Measurements from ENCODE around the gene P2RX3.
"Not testable (repeated sequence)": the region's sequence is repeated elsewhere in the genome, so short reads cannot be mapped to it uniquely, and the experiment has no call there.

The P2RX3 gene
- 0 reads per million in 3 experiments for total RNA-seq

DNA sequence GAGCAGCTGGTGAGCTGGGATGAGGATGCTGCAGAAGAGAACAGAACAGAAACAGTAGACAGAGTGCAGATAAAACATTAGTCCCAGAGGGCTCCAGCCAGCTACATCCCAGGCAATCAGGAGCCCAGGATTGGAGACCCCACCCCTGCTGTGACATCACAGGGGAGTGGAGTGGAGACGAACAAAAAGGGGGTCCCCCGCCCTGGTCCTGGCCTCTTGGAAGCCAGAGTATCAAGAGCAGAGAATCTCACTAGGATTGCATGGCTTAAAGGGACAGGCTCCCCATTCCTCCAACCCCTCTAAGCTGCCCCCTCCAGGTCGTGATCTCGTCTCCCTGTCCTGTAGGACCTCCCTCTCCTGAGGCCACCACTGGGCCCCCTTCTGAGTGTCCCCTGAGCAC, at the start of gene P2RX3:
P2RX3 (plus strand) TSS at position 211 of the 400 bp plus-strand sequence. CDS start 199 bp downstream, outside the sequence.
- no peak for DNase-seq

DNA sequence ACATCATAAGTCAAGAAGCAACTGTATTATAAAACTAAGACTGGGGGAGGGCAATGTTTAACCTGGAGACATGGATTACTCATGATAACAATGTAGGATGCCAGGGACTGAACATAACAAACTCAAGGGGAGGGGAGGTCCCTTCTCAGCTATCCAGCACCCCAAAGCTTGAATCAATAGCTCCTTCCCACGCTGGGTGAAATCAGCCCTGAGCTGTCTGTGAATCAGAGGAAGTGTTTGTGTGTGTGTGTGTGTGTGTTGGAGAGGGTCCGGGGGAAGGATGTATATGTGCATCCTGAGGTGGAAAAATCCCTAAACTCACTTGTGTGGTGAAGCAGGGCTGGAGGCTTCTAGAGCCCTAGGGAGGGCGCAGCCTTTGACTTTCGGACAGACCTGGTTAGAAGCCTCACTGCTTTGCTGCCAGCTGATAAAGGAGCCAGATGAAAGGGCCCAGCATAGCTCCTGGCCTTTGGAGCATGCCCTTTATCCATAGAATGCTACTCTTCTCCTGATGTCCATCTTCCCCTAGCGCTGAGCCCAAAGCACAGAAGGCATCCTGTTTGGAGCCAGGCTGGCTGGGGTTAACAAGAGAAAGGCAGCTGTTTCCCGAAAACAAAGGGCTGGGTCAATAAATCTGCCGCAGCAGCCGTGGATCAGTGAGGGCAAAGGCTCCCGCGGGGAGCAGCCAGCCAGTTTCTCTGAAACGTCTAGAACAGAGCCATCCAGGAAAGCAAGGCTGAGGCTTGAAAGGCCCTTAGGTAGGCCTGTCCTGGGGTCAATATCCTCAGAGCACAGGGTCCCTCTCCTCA, 49.2 kb upstream of the P2RX3 start:
- DNase-seq: no peak

DNA sequence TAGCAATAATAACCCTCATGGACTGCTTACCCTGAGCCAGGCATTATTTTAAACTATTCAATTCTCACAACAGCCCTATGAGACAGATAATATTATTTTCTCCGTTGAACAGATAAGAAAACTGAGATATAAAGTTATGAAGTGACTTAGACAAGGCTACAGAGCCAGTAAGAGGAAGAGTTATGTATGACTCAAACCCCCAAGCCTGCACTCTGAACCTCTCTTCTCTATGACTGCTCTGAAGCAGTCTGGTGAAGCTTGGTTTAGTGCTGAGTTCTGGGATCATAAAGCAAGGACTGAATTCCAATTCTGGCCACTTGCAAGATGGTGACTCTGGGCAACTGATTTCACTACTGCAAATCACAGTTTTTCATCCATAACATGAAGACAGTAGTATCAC, 47.9 kb upstream of the P2RX3 start:
- no peak for DNase-seq

DNA sequence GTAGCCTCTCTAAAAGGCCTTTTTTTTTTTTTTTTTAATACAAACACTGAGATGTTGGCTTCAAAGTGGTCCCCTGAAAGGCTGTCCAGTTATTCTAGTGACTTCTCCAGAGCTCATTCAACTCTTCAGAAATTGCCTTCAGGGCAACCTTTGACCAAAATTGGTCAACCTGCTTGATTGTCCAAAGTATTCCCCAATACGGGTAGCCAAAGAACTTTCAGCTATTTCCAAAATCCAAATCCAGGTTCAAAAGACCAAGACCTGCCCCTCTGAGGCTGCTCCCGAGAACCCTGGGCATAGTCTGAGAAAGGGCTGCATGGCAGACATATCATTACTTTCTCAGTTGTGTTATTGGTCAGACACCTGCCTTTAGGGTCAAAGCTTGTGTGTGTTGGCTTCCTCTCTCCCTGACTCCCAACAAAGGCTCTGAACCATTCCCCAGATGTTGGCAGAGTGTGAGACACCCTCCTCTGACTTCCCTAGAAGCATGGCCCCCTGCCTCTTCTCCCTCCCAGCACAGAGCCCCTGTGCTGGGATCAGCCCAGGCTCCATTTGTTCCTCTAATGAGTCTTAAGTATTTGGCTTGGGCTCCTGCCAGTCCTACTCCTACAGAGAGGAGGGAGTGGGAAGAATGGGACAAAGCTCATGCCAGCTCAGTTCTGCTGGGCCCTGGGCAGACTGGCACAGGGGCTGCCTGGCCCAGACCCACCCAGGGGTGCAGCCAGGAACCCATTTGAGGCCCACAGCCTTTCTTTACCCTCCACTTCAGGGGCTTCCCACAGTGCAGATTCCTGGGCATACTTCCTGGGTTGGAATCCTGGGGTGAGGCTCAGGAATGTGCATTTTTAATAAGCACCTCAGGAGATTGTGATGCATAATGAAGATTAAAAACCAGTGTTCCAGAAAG, 43.7 kb upstream of the P2RX3 start:
- DNase-seq: no peak

DNA sequence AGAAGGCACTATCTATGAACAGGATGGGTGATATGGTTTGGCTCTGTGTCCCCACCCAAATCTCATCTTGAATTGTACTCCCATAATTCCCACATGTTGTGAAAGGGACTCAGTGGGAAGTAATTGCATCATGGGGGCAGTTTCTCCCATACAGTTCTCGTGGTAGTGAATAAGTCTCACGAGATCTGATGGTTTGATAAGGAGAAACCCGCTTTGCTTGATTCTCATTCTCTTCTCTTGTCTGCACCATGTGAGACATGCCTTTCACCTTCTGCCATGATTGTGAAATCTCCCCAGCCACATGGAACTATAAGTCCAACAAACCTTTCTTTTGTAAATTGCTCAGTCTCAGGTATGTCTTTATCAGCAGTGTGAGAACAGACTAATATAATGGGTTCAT, 41.9 kb upstream of the P2RX3 start:
- not testable (repeated sequence) for DNase-seq

DNA sequence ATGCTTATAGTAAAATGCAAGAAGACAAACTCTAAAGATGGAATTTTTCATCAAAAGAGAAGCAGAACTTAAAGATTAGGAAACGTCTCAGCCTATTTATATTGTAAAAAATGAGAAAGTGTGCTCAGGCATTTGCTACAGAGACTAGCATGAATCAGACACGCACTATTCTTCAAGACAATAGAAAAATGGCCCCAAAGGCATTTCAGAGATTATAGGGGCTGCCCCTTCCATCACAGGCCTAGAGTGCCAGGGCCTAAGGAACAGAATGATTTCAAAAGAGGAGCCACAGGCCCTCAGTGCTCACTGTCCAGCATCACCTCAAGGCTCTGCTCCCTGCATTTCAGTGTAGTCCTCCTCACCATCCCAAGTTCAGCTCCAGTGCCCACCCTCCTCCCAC, 40.9 kb upstream of the P2RX3 start:
- DNase-seq: no peak

DNA sequence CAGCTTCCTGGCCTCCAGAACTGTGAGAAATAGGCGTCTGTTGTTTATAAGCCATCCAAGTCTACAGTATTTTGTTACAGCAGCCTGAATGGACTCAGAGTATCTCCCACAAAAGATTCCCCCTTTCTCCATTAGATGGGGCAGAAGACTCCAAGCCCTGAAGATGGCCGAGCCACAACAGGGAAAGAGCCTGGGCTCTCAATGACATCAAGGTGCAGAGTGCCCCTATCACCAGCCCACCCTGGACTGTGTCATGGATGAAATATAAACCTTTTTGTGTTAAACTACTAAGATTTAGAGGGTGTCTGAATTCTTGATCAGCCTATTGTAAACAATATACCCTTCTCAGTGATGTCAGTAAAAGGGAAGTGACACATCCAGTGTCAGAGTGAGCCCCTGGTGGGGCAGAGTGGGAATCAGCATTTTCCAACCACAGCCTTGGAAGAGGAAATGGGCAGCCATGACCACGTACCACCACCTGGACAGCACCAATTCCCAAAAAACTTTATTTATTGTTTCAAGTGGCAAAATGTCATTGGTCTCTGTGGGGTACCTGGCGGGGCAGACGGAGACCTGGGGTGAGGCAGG, 38.9 kb upstream of the P2RX3 start:
- no peak for DNase-seq

DNA sequence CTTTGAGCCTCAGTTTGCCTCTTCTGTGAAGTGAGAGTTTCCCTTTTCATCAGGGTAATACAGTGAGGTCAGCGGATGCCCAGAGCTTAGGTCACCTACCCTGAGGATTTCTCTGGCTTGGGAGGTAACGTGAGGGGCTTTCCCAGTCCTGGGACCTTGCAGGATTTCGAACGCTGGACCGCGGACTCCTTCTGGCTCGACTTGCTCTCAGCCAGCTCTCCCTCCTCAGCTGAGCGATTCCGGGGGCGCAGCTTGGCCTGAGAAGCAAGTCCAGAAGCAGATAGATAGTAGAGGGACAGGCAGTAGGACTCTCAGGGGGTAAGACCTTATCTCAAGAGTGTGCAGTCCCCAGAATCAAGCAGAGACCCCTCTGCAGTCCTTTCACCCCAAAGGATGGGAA, 37.4 kb upstream of the P2RX3 start:
- DNase-seq: no peak

DNA sequence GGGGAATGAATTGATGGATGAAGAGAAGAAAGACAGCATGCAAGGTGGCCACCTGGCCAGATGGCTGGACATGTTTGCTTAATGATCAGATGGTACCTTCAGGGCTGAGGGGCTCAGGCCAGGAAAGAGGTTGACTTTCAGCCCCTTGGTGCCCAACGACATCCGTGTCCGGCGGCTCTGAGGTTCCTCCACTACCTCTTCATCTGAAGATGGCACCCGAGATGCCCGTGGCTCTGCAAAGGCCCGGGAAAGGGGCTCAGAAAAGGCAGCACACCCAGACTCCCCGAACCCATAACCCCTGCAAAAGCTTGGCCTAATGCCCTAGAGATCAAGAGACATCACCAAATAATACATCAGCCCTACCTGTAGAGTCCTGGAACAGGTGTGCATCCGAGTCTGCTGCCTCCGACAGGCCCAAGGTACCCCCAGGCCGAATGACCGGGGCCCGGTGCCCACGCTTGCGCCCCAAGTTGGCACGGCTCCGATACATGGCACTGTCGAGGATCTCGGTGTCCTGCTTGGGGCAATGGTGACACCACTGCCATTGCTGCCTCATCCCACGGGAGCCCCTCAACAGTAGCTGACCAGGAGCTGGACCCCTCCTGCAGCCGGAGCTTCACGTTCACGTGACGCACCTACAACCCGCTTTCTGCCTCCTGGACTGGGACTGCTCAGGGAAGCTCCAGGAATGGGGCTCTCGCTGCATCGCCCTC, 36.3 kb upstream of the P2RX3 start:
- no peak for DNase-seq

DNA sequence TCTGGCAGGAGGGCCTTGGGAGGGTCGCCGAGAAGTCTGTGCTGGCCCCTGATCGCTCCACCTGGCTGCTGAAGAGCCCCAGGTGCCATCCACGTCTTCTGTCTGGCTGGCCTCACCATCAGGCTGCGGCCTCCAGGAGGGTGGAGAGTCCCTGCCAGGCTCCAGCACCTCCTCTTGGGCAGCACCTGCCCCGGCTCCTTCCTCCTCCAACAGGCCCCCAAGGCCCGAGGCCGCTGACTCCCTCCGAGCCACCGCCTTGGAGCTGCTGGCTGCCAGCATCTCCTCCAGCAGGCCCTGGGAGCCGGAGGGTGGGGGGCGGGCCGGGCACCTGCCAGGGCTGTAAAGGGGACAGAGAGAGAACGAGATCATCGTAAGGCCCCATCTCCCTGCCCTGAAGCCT, 35.7 kb upstream of the P2RX3 start:
- no peak for DNase-seq

DNA sequence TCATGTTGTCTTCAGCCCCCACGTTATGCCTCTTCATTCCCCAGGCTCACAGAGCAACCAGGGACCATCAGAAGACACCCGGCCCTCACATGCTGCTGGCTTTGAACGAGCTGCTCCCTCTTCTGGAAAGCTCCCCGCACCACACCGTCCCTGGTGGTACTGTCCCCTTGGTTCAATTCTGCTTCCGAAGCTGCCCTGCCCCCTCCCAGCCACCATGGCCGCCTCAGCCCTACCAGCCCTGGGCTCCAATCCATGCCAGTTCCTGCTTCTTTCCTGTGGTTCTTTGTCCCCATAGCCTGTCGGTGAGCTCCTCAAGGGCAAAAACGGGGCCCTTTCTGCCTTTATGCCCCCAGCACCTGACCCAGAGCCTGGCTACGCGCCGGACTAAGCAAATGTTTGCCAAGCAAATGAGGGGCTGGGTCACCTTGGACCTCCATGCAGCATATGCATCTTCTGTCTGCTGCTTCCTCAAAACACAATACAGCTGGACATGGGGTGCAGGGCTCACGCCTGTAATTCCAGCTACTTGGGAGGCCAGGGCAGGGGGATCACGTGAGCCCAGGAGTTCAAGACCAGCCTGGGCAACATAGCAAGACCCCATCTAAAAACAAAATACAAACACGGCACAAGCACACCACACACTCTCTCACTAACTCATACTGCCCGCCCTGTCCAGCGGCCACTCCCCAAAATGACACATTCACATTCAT, 34.7 kb upstream of the P2RX3 start:
- DNase-seq: no peak

DNA sequence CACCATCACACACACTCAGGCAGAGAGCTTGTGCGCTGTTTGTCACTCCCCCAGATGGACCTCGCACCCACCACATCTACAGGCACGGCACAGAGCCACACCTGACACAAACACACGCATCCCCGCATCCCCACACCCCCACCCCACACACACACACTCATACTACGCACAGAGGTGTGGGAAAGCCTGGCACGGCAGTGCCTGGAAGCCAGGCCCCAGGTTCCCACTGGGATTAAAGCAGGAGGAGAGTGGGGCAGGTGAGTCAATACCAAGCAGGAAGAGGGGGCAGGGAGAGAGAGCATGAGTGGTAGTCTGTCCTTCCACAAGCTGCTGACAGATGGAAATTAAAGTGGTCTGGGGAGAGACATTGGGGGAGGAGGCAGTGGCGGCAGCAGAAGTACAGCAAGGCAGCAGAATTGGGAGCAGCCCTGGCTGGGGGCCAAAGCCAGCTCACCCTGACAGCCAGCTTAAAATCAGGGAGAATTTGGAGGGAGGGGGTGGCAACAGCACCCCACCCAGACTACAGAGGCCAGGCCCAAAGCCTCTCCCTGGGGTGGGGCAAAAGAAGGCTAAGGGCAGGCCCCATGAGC, 34.1 kb upstream of the P2RX3 start:
- DNase-seq: no peak

DNA sequence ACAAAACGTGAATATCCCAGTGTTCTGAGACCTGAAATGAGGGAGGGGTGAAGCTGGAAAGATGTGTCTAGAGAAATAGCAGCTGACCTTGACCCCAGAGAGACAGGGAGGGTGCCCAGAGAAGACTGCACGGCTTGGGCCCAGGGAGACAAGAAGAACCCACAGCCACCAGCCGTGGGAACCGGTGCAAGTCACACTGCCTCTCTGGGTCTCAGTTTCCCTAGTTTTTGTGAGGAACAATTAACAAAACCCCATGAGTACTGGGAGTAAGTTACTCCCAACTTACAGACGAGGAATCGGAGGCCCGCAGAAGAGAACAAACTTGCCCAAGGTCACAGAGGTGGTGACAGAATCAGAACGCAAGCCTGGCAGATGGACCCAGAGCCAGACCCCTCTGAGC, 32.6 kb upstream of the P2RX3 start:
- DNase-seq: no peak

DNA sequence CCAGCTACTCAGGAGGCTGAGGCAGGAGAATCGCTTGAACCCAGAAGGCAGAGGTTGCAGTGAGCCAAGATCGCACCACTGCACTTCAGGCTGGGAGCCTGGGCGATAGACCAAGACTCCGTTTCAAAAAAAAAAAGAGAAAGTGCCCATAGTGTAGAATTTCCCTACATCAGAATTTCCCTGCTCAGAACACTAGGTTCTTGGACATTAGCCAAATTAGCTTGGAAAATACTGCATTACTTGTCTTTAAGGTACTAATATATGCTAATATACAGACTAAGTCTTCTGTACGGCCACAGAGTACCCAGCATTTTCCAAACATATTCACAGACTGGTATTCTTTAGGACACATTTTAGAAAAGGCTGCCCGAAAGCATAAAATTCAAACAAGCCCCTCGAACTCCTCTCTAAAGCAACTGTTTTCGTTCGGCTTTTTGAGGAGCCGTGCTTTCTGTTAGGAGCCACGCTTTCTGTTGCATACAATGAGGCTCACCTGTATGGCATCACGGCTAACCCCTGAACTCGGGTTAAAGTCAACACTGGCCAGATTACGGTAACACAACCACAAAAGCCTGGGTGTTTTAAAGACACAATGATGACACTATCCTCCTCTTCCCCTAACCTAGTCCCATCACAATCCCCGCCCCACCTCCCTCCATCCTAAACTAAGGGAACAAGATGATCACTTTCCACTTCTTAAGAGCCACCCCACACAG, 31.8 kb upstream of the P2RX3 start:
- DNase-seq: no peak

DNA sequence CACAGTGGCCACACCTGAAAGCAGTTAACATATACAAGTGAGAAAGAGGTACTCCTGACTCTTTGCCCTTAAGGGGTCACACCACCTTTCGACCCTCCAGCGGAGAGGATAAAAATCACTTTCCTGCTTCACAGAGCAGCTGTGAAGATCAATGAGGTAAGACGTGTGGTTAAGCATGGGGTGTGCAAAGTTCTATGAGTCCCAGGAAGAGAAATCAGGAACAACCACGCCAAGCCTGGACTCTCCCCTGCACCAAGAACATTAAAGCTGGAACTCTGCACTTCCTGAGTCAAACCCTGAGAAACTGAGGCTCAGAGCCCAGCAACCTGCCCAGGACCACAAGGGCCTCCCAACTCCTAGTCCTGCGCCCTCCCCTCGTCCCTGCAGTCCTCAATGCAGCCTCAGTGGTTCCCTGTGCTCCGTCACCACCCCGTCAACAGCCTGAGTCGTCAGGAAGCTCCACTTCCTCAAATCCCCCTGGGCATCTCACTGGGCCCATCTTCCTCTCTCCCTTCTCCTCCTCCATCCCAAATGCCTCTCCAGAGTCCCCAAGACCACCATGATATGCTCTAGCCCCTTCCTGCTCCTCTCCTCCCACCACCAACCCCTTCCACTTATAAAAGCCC, 31.1 kb upstream of the P2RX3 start:
- DNase-seq: no peak

DNA sequence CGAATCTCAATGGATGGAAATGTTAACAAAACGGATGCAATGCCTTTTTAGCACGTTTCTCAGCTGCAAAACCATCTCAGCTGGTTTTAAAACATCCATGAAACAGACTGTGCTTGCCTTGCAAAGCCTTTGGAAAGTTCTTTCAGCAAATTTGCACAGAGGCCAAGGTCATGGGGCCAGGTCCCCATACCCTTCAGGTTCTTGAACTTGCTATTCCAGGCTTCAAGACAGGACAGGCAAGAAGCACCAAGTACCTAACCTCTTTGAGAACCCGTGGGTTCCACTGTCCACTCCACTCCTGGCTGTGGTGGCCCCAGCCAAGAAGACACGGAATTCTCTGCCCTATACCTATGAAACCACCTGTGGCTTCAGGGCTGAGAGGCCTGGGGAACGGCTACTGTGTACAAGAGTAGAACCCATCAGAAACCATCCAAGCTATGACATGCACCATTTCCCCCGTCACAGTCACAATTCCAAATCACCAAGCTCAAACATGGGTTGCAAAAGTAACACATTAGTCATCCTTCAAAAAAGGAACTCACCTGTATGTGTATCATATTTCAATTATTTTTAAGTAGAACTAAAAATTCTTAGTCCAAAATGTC, 30.4 kb upstream of the P2RX3 start:
- DNase-seq: no peak

DNA sequence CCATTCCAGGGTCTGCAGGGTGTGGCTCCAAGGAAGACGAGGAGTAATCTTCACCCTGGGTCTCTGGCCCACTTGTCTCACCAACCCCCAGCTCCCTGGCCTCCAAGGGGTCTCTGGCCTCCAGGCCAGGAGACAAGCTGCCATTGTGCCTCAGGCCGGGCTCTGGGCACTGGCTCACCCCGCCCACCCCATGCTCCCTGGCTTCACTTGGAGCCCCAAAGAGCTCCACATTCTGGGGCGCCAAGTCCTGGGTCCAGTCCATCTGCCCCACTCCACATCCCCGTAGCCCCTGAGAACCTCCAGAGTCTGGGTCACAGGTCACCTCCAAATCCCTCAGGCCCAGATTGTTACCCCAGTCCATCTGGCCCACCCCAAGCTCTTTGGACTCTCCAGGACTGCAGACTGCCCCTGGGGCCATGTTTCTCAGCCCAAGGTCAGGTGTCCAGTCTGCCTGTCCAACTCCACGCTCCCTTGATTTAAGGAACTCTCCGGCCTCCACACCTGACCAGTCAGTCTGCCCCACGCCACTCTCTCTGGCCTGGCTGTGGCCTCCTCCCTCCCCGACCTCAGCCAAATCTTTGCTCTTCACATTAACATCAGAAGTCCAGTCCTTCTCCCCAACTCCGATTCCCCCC, 29.6 kb upstream of the P2RX3 start:
- no peak for DNase-seq

DNA sequence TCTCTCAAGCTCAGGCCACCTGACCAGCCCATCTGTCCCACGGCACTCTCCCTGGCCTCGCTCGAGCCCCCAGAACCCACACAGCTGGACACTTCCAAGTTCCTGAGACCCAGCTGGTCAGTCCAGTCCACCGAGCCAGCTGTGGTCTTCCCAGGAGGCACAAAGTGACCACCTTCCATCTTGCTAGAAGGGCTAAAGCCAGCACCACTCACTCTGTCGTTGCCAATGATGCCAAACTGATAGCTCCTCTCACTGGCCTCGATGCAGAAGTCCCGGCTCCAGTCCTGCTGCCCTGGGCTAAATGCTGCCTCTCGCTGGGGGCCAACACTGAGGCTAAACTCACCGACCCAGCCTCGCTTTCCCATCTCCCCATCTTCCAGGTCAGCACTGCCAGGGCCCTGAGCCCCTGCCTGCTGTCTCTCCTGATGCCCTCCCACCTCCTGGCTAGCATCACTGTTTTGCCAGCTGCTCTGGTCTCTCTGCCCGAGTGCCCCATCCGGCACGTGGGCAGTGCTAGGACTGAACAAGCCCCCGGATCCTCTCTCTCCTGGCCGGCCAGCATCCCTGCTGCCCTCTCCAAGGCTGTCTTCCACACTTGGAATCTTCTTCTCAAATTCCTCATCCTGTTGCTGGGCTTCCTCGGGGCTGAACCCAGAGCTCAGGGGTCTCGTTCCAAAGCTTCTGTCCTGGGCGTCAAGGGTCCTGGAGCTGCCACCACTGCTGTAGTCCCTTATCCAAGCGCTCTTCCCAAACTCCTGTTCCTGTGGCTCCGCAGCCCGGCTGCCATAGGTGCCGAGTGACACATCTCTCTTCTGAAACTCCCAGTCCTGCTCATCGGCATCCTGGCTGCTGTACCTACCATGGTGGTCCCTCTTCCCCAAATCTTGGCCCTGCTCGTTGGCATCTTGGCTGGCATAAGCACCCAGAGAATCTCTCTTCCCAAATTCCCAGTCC, 28.8 kb upstream of the P2RX3 start:
- no peak for DNase-seq

Measured in central memory CD4-positive, alpha-beta T cell (primary cell).